Endothelial cell of umbilical vein (primary cell): ENCODE data around the gene KIAA0232.

Experiments
- CTCF ChIP-seq, 2 donors: IDR thresholded peaks; 1 replicate in 1 of 2; 2 replicates in 1 of 2; pipeline ENCODE4 v1.5.1; 2011; ENCODE audit warnings: low read length in 2 of 2, mild to moderate bottlenecking in 2 of 2, moderate library complexity in 2 of 2, control low read depth in 1 of 2, inconsistent platforms in 1 of 2, low read depth in 1 of 2; ENCODE audit not compliant: insufficient read depth in 1 of 2; ENCODE audit errors: extremely low read depth in 1 of 2
- EZH2 ChIP-seq: IDR thresholded peaks from 2 replicates; pipeline ENCODE4 v1.6.1; 2012; ENCODE audit warnings: borderline replicate concordance, low read depth, mild to moderate bottlenecking, moderate library complexity, low read length, inconsistent platforms; ENCODE audit not compliant: severe bottlenecking
- FOS ChIP-seq: IDR thresholded peaks from 2 replicates; pipeline ENCODE4 v1.6.1; 2011; ENCODE audit warnings: mild to moderate bottlenecking, low read length, moderate library complexity, borderline replicate concordance; ENCODE audit not compliant: insufficient read depth
- JUN ChIP-seq: IDR thresholded peaks from 2 replicates; pipeline ENCODE4 v1.6.1; 2011; ENCODE audit warnings: borderline replicate concordance, low read depth; ENCODE audit not compliant: insufficient read length, insufficient read depth
- MAX ChIP-seq: IDR thresholded peaks from 2 replicates; pipeline ENCODE4 v1.6.1; 2011; ENCODE audit not compliant: insufficient read depth, insufficient read length
- POLR2A ChIP-seq: IDR thresholded peaks from 2 replicates; pipeline ENCODE4 v1.6.1; 2012; ENCODE audit warnings: low read depth, mild to moderate bottlenecking, control low read depth, low read length

- TF ChIP-seq EZH2 = no peak
- no peak for TF ChIP-seq CTCF (IDR thresholded peaks at IDR 0.05; ENCODE audit: extremely low read depth in 1 of 2, insufficient read depth in 1 of 2, low read depth in 1 of 2, low read length in 2 of 2)
- no peak for TF ChIP-seq MAX
- TF ChIP-seq JUN = no peak
- TF ChIP-seq FOS = no peak
- TF ChIP-seq POLR2A = no peak
Measured at GRCh38 chr4:6824071-6824470, 41.5 kb downstream of the KIAA0232 start.
